Activated CD8-positive, alpha-beta memory T cell treated with anti-CD3 and anti-CD28 coated beads, Interleukin-2, amount 50 U/mL, for 1 hour (primary cell): ENCODE results near the gene TXNDC8.

Experiments used
- DNase-seq: peaks from one replicate; pipeline ENCODE4 v3.0.0-alpha.2; 2020; ENCODE audit errors: extremely low read depth

TXNDC8 gene

DNA sequence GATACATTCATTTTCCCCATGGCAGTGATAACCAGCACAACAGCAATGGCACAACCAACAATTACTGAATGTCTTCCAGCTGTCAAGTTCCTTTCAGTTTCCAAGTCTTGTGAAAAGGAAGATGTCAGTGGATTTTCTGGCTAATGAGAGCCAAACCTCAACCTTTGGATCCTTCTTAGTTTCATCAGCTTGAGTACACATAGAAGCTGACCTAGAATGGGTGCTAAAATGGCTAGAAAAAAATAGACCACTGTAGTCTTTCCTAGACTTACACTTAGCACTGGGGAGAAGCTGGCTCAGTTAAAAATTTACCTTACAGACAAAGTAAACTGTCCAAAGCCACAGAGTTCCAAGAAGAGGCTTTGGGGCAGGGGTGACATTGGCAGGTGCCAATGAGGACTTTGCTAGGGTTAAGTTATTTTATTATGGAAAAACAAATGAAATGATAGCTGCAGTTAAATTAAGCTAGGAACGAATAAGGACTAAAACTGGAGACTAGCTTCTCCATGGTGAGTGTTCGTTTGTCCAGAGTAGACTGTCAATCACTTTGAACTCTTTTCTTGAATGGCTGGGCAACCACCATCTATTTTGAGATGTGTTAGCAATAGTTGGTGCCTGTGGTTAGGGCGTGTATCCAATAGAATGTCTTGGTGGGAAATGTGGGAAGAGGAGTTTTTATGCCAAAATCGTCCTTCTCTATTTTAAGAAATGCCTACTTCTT is 55.5 kb downstream of the TXNDC8 start:
- no peak for DNase-seq

DNA sequence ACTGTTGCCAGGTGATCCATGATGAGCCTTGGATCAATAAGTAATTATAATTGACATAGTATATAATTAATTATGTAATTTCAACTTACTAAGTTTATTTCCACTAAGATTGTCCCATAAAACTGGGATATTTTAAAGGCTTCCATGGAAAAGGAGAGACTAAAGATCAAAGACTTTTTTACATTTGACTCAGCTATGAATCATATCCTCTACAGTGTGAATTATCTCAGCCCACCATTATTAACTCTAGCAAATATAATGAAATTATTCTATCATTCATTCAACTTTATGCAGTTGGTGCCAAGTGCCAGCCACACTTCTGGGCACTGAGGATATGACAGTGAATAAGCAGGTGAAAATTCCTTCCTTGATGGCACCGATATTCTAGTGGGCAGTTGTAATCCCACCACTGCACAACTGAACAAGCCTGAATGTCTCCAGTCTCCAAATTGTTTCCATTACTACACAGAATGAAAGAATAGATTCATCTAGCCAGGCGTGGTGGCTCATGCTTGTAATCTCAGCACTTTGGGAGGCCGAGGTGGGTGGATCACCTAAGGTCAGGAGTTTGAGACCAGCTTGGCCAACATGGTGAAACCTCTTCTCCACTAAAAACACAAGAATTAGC is 59.5 kb downstream of the TXNDC8 start:
- DNase-seq = no peak

DNA sequence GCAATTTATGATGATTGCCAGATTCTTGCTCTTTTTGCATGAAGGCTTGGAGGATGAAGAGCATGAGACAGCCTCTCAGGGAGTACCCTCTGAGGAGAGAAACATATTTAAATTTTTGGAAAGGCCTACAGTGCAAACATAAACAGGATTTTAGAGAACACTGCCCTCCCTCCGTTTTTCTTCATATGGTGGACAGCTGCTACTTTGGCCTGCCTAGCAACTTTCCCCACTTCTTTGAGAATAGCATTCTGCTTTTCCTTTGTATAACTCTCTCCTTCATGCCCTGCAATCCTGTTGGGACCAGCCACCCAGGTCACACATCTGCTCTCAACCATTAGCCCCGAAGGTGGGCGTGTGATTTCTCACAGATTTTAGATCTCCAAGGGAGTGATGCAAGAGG is 60.9 kb downstream of the TXNDC8 start:
- DNase-seq = no peak

DNA sequence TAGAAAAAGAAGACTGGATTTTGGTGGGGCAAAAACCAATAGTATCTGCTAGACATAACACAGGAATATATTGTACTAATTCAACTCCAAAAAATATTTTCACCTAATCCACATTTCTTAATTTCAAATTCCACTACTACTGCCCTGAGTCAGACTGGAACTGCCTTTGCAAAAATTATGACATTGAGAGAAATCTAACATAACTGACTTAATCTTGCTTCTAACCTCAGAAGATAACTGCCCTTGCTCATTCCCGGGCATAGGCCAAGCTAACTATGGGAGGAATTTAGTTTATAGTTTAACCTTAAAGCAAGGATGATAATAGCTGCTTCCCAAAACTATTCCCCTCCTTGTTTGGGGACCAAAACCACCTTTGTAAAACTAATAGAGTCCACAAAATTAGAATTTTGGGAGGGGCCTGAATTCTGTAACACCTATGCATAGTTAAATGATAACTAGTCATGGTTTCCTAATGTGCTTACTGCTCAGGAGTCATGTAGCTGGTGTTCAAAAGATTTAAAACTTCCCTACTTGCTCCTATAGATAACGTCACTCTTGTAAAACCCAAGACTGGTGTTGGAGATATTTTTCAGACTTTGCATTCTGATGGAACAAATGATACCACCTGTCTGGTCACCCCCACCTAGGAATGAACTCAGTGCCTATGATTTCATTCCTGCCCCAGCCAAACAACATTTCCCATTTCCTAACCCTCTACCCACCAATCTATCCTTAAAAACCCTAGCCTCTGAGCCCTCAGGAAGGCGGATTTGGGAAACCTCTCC is 67.3 kb downstream of the TXNDC8 start:
- no peak for DNase-seq

DNA sequence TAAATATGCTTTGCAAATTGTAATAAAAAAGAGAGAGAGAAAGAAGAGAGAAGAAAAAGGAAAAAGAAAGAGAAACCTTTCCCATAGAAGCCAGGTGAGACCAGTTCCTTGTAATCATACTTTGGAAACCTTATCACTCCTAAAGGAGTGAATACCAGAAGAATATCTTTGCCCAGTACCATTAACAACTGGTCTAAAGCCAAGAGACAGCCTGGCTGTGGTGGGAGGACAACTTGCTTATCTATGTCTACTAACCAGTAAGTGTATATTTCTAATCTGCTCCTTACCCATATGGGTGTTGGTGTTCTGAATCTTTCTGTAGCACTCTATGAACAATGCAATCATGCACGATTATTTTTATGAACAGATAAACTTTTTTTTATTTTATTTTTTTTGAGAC is 70.9 kb downstream of the TXNDC8 start:
- no peak for DNase-seq

DNA sequence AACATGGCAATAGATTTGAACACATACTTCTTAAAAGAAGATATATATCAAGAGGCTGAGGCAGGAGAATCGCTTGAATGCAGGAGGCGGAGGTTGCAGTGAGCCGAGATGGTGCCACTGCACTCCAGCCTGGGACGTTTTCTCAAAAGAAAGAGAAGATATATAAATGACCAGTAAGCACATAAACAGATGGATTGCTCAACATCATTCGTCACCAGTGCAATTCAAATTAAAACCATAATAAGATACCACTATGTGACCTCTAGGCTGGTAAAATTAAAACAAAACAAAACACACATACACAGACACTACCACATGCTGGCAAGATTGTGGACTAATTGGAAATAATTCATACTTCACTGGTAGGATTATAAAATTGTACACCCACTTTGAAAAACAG is 76.0 kb downstream of the TXNDC8 start:
- no peak for DNase-seq

DNA sequence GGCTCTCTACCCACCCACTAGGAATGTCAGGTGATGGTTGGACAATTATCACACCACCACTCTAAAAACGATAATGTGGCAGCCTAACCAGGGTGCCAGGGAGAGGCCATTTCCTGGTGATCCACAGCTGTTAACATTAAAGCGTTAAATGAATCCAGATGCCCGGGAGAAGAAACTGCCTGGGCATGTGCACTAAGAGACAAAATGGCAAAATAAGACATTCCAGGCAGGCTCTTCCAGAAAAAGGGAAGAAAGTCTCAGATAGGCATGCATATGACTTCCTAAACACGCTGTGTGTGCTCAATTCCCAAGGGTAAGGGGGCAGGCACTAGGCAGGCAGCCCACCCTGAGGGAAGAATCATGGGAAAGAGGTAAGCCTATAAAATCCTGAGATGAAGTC is 76.8 kb downstream of the TXNDC8 start:
- no peak for DNase-seq

DNA sequence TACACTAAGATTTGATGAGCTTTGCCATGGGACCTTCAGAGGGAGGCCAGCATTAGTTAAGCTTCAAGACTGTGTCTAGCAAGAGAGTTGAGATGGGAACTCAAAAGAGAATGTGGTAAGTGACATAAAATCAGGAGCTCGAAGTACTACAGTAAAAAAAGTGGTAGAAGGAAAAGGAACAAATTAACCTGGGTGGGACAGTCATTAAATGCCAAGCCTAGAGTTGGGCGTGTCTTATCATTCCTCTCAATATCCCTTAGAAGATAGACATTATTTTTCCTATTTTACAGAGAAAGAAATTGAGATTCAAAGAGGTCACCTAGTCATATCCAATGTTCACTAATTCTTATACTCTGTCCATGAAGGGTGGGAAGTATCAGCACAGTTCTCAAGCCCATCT is 78.1 kb downstream of the TXNDC8 start:
- DNase-seq = no peak

DNA sequence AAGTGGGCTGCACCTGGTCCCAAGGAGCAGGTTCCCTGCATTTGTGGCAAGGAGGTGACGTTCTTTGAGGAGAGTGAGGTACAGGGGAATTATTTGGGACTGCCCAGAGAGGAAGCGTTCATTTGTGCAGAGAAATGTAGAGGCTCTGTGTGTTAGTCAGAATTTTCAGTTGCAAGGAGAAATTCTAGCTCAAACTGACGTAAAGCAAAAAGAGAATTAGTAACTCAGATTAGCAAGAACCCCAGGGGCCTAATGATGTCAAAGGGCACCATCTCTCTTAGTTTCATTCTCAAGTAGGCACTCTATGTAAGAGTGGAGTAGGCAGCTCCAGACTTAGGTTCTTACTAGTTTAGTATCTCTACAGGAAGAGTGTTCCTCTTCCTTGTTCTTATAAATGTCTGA is 79.0 kb downstream of the TXNDC8 start:
- DNase-seq = no peak

DNA sequence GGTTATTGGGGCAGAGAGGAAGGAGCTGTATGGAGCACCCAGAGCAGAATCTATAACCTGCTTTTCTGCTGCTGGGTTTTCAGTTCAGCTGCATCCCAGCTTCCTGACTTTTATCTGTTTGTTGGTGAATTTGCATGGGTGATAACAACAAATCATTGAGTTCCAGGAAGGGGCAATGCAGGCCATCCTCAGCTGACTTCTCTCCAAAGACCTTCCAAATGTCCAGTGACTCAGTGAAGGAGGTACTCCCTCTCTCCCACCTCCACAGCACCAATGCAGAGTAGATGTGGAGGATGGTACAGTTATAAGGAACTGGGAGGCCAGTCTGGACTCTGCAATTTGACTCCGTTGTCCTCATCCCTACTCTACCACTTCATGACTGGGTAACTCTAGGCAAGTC is 79.7 kb downstream of the TXNDC8 start:
- DNase-seq = no peak

DNA sequence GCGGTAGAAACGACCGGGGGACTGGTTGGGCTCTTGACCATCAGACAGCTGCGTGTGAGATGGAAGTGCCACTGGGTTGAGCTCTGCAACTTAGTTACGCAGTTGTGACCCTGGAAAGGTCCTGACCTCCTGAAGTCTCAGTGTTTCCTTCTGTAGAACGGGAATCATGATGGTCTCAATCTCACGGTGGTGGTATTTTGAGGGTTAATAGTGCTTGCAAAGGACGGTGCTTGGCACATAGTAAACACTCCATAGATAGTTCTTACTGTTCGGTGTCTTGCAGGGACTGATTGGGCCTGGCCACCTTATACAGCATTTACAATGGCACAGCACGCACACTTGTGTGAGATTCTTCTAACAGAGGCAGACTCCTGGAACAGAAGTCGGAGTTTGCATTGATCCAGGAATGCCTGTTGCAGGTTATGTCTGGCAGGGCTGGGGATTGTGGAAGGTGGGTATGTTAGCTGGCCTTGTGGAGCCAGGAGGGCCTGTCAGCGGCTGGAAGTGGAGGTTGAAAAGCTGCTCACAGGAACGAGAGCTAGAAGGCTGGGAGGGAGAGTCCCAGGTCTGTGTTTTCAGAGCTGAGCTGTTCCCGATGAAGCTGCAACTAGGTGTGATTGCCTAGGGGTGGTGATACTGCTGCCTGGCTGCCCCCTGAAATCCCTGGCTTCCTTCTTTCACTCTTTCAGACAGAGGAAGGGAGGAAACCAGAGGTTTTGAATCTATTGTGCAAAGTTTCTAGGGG is 80.4 kb downstream of the TXNDC8 start:
- DNase-seq = no peak

DNA sequence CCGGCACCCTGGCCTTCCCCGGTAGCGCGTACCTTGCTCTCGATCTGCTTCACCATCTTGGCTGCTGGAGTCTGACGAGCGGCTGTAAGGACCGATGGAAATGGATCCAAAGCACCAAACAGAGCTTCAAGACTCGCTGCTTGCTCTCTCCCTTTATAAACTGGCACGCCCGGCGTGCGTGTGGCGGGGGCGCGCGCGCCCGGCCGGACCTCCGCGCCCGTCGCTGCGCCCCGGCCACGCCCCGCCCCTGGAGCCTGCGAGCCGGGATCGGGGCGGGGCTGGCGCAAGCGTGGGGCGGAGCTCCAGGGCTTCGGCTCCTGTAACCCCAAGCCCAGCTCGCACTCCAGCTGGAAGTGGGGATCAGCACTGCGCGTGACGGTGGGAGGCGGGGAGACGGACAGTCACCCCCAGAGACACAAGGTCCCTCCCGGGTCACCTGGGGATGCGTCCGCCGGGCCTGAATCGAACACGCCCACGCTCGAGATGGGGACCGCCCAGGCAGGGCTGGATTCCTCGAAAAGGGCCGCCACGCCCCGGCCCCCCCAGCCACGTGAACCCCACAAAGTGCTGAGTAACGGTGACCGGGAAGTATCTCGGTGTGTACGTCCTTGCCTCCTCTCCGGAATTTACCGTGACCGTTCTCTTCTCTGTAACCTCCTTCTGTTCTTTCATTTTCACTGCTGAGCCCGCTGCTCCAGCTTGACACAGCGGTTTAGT is 81.1 kb downstream of the TXNDC8 start, which contains the start of gene TXN:
Gene TXN (minus strand): TSS at position 128 of the 717 bp plus-strand sequence. CDS start 72 bp downstream, at position 56.
- DNase-seq = peak; percentile 24

DNA sequence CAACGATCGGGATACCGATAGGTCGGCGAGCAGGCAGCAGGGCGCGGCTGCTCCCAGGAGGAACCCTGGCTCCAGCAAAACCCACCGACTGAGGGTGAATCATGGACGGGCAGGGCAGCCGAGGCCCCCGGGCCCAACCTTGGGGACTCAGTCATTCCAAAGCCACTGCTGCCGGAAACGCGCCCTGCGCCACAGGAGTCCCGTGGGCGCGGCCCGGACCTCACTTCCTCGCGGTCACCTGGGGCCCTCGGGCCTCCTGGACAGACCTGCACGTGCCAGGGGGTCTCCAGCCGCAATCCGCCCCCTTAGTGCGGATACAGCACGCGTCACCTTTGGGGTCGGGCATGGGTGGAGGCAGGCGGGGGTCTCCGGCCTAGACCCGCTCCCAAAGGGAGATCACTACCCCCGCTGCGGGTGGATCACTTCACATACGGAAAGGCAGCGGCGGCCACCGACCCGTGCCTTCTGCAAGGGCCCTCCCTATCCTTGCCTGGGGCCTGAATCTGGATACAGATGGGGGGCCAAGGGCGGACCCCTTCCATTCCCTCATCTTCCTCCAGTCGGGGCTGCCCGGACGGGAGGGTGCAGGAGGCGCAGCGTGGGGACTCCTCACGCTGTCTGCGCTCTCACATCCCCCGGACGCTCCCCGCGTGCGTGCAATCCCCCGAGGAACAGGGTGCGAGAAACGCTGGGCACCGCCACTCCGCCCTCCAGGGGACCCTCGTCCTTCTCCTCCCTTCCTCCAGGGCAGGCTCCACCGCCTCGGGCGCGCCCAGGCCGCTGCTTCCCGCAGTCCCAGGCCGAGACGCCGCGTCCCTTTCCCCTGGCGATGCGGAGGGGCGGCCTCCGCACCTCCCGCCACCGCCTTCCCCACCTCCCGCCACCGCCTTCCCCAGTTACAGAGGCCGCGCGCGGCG is 81.9 kb downstream of the TXNDC8 start:
- no peak for DNase-seq

DNA sequence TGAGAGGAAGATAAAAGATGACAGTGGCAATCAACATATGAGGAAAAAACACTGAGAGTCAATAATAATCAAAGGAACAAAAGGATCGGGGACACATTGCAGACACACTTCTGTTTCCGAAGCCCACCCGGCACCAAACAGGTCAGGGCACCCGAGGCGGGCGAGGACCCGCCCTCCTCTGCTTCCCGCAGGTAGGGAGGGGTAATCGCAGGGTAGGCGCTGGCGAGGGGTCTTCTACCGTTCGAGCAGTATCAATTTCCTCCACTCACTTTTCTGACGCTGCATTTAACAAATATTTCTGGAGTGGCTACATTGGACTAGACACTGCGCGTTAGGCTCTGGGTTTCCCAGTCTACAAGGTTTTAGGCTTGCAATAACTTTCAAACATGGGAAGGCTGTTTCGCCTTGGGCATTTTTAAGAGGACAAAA is 82.6 kb downstream of the TXNDC8 start:
- DNase-seq = no peak

DNA sequence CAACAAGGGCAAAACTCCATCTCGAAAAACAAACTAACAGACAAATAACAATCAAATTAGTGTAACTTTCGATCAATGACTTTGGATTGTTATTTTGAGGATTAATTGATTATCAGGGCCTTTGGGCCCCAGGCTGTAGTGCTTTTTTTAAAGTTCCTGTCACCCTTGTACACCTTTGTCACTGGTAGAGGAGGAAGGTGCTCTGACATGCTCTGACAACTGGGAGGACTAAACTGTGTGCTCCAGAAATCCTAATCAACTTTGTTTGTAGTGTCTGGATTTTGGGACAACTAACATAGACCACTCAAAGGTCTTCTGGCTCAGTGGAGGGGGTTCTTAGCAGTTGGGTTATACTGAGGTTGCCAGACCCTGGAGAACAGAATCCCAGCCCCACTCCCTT is 83.2 kb downstream of the TXNDC8 start:
- DNase-seq = no peak
